HG02852 (cell line): Measurements from ENCODE around the gene MRPL34.

Experiments
- ATAC-seq: cut with Tn5 transposase; IDR thresholded peaks from one replicate; pipeline ENCODE4 v1.9.1; 2021; ENCODE audit warnings: mild to moderate bottlenecking, moderate library complexity; ENCODE audit not compliant: unreplicated experiment

Gene MRPL34

DNA sequence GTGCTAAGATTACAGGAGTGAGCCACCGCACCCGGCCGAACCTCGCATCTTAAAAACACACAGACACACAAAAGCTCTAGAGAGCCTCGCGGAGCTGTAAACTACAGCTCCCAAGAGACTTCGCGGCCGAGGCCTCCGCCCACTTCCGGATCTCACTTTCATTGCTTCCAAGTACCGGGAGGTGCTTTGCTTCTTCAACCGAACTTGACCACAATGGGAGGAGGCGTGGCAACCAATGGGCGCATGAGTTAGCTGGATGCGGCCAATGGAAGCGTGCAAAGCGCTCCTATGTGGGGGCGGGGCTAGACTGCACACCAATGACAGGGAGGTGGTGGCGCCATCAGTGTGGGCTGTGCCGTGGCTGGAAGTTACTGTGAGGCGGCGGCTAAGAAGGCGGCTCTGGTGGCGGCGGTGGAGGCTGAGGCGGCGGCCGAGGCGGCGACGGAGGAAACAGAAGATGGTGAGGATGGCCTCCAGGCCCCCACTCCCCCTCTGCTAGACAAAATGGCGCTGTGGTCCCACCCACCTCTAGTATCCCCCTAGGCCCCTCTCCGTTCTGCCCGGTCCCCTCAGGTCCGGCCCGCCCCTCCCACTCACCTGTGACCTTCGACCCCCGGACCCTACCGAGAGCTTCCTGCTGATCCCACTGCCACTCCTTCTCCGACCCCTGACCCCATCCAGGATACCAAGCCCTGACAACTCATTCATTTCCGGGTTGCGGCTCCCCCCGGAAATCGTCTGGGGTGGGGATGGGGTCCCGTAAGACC, 3.7 kb downstream of the MRPL34 start, which contains the start of gene DDA1:
TSS of gene DDA1 (plus strand) at position 366 of the 767 bp plus-strand sequence. CDS start at position 458, 92 bp downstream.
- peak; percentile 61 for ATAC-seq

DNA sequence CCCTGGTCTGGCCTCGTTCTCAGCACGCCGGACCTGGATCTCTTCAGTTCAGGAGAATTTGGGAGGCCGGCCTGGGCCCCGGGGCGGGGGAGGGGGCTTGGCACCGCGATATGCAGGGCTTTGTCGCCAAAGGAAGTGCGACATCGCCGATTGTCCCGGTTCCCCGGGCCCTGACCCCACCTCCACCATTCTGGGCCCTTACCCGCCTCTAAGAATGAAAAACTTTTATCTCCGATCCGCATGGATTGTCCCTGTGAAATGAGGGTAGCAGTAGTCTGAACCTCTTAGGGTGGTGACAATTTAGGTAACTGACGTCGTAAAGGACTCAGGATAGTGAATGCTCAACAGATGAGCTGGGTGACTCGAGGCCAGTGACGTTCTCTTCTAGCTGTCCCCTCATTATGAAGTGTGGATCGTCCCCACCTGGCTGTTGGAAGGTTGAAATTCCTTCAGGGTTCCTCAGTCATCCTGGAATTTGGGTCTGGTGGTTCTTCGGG, 4.3 kb downstream of the MRPL34 start:
- ATAC-seq, result no peak

DNA sequence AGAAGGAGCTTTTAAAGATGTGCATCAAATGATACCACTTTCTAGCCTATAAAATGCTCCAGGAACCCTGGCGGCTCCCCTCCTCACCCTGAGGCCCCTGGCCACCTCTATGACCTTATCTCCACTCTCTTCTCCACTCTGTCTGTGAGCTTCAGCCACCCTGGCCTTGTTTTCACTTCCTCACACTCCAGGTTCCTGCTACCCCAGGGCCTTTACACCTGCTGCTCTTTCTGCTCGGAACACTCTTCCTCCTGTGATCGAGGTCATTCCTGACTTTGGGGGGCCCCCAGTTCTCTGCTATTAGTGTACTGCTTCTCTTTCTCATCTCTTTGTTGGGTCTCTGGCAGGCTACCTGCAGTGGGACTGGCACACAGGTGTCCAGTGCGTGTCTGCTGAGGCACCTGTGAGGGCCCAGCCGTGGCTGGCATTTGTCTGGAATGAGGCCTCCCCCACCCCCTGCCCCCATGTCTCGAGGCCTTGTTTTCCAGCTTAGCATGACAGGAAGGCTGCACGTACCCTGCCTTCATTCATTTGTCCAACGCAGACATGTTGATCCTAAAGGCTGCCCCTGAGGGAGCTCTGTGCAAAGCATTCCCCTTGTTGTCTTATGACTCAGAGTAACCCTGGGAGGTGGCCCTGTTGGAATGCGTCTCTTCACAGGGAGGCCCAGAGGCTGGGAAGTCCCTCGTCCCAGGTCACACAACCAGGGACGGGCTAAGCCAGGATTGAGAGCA, 6.0 kb downstream of the MRPL34 start:
- no peak for ATAC-seq

DNA sequence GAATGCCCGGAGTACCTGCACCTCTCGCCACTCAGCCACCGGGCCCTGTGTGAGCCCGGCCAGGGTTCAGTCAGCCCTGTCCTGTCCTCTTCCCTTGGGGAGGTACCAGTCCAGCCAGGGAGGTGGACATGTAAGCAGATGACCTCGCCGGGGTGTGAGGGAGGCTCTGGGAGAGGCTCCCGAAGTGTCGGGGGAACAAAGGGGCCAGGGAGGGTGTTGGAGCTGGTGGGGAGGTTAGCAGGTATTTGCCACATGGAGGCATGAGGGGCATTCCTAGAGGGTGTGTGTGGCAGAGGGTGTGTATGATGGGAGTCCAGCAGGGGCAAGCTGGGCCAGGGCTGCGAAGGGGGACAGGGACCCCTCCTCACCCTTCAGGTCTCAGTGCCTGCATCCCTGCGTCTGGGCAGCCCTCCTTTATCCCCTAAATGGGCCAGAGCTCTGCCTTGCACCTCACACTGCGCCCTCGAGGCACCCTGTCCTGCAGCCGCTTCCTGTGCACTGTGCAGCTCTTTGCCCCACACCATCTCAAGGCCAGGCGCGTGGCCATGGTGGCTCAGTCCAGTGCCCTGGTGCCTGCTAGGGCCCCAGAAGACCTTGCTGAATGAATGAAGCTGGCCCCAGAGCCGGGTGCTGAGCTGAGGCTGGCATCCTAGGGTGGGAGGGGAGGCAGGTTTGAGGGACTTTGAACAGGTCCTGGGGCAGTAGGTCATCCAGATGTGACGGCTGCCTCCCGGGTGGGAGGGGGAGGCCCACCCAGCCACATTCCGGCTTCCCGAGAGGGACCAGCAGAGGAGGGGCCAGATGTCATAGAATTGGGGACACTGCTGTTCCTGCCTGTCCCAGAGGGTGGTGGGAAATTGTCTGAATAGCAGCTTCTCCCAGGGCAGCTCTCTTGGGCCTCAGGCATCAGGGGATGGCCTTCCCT, 6.8 kb downstream of the MRPL34 start:
- ATAC-seq, result no peak

DNA sequence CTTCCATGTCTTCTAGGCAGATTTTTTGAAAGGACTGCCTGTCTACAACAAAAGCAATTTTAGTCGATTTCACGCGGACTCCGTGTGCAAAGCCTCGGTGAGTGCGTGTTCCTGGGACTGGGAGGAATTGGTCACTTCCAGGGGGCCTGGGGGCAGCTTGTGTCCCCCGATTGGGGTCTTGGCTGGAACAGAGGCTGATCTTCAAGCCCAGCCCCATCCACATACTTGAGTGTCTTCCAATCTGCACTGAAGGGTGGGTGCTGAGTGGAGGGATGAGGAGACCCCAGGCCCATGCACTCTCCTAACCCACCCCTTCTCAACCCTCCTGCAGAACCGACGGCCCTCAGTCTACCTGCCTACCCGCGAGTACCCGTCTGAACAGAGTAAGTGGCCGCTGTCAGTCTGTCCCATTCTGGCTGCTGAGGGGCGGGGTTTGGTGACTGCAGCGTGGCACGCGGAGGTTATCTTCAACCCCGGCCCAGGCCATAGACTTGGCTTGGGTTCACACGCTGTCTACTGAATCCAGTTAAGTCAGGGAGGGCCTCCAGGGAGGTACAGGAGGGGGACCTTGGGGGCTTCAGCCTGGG, 8.4 kb downstream of the MRPL34 start:
- no peak for ATAC-seq

DNA sequence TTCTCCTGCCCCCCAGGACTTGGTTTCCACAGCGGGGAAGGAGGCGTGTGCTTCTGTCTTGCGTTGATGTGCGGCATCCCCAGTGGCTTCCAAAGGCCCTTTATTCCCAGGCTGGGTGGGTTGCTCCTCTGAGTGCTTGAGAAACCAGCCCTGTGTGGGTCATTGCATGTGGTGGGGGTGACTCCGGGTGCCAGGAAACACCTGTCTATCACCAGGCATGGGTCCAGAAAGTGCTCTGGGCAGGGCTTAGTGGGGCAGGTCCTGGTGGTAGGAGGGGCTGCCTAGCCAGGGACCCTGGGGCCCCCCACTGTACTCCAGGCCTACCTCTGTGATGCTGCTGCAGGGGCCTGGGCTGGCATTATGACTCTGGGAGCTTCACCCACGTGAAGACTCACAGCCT, 13.3 kb downstream of the MRPL34 start:
- ATAC-seq, result no peak

DNA sequence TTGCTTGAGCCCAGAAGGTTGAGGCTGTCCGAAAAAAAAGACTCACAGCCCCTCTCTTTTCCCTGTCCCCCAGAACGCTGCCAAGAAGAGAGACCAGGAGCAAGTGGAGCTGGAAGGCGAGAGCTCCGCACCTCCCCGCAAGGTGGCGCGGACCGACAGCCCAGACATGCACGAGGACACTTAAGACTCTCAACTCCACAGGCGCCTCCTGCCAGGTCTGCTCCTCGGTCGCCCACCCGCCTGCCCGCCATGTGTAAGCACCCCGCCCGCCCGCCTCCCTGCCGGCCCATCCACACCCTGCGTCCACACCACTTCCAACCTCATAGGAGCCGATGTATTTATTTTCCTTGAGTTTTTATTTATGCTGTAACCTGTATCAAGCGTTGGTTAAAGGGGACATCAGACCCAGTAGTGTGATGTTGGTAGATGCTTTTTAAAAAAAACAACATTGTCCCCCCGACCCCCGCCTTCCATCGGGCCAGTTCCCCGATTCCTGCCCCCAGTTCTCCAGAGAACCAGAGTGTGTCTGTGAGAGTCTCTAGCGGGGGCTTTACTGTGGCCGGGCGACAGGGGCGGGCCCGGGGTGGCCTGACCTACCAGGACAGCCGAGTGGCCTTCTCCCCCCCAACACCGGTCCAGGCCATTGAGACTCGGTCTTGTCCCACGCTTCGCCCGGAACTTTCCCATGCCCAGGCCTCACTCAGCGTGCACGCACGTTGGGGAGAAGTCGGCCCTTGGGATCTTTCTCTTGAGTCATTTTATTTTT, 14.0 kb downstream of the MRPL34 start:
- ATAC-seq, result no peak

DNA sequence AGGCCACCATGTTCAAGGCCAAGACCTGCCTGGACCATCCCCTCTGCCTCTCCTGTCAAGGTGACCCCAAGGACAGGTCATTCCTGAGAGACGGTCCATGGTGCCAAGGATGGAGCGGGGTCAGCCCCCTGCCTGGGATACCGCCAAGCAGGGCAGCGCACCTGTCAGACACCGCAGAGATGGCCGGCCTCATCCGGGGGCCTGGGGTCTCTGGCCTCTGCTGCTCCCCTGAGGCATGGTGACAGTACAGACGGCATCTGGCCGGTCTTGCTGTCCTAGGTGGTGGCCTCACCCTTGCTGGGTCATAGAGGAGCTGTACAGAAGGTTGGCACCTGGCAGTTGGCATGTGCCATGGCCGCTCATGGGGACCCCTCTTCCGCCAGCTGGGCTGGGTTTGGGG, 14.8 kb downstream of the MRPL34 start:
- ATAC-seq, result no peak

DNA sequence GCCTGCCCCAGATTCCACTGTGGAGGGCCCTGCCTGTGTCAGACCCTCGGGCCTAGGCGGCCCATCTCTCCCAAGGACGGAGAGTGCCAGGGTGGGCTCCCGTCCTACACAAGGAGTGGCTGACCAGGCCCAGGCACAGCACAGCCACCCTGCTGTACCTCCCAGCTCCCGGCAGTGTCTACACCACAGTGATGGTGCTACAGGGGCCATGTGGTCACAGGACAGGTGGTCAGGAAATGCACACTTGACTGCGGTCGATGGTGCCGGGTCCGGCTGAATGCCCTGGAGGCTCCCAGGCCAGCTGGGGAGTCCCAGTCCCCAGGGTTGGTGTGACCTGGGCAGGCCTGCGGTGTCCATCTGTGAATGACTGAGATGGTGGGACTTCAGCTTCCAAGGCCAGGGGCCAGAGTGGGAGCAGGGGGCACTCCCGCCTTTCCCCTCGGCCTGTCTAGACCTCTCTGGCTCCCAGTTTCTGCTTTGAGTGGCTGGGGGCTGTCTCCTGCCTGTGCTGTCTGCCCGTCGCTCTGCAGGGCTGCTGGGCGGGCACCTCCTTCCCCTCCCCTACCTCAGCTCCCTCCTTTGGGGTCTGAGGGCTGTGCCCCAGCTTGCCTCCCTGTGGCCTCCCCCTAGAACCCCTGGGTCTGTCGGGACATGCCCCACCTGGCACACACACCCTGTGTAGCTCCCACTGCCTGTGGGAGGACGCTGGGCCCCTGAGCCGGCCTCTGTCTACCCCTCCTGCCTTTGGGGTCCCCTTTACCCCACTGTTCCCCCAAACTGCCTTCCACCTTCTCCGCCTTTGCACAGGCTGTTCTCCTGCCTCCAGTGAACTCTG, 16.2 kb downstream of the MRPL34 start:
- ATAC-seq, result no peak

DNA sequence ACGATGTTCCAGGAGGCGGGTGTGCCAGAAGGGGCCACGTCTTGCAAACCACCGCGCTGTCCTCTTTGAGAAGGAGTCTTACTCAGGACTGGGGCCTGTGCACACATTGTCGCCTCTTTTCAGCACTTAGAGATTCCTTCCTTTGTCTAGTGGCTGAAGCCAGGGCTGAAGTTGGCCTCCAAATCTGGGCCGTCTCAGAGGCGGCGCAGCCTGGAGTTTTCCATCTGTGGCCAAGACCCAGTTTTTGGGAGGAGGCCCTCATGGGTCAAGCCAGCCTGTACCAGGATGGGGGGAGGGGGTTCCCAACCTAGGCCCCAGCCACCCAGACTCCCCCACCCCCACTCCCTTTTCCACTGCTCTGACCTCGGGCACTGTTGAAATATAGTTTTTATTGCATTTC, 17.2 kb downstream of the MRPL34 start:
- no peak for ATAC-seq

DNA sequence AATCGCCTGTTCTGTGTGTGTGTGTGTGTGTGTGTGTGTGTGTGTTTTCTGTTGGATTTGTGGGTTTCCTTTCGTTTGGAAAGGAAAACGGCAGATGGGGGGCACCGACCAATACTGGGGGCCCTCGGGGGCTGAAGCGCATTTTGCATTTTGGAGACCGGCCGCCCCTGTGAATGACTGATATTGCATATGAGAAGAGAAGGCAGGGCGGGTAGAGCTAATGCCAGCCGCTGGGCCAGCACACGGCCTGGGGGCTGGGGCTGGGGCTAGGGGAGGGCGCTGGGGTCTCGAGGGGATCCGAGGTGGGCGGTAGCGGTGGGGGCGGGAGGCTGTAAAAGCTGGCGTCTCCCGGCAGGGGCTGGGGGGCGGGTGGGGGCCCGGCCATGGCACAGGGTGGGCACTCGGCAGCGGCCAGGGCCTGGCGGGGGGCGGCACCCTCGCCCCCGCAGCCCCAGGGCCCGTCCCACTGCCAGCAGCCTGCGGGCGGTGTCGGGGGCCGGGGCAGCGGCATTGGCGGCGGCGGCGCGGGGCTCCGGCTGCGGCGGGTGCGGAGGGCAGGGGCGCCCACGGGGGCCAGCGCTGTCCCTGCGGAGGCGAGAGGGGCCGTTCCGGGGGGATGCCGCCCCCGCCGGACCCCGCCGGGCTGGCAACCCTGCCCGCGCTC, 17.8 kb downstream of the MRPL34 start:
- ATAC-seq, result no peak

DNA sequence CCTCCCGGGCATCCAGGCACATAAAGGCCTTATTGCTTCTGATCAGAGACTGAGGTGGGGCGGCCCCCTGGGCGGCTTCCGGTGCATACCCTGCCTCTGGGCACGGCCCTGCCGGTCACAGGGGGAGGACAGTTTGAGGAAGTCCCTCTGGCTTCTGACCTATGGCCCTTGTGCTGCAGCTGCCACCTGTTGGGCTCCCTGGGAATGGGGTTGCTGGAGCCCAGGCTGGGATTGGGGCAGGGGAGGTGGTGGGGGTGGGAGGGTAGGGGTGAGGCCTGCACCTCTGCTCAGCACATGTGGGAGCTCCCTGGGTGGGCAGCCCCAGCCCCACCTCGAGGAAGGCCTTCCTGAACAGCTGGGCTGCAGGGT, 18.3 kb downstream of the MRPL34 start:
- no peak for ATAC-seq

DNA sequence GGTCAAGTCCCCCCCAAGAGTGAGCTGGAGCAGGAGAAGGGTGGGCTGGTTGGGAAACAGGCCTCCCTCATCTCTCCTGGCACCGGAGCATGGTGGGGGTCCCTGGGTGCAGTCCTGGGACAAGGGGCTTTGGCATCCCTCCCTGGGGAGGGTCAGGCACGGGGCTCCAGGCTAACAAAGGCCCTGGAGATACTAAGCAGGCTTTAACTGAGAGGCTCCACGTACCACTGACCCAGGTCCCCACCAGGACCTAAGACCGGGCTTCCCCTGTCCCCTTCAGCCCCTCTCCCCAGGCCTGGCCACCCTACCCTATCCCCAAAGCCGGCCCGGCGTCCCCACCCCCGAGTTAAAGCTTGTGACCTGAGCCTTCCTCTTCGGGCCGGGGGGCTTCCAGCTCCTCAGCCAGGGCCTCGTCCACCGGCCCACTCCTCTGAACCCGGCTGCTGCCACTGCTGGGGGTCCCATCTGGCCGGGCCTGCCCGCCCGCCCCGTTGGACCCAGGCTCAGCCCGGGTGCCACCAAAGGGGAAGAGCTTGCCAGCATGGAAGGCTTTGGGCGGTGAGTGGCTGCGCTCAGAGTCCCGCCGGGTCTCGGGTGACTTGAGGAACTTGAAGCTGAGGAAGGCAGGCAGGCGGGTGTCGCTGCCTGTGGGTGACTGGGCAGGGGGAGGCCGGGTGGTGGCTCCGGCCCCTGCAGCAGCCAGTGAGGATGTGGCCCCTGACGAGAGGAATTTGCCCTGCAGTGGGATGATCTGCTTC, 18.9 kb downstream of the MRPL34 start:
- ATAC-seq, result no peak

DNA sequence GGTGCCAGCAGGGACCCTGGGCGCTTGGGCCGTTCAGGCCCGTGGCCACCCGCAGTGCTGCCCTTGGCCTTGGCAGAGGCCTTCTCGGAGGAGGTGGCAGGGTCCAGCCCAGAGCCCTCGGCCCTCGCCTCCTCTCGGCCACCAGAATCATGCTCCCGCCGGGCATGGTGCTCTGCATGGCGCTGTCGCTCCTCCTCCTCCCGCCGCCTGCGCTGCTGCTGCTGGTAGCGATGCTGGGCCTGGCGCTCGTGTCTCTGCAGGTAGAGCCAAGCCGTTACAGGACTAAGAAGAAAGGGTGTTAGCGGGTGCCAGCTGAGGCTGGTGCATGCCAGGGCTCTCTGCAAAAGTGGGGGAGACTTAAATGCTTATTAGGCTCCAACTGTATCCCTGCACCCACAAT, 19.5 kb downstream of the MRPL34 start:
- ATAC-seq, result no peak

DNA sequence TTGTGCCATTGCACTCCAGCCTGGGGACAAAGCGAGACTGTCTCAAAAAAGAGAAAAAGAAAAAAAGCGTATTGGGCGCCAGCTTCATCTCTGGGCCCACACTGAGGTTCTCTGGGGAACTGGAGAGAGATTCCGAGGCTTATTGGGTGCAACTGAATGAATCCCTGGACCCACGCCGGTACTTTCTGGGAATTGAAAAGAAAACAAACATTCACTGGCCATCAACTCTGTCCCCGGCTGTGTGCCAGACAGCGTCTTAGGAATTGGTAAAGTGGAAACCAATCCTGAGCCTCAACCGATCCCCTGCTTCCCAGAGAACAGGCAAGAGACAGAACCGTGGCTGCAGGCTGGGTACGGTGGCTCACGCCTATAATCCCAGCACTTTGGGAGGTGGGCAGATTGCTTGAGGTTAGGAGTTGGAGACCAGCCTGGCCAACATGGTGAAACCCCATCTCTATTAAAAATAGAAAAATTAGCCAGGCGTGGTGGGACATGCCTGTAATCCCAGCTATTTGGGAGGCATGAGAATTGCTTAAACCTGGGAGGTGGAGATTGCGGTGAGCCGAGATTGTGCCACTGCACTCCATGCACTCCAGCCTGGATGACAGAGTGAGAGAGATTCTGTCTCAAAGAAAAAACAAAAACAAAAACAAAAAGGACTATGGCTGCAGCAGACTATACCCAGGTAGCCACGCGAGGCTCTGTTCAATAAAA, 20.4 kb downstream of the MRPL34 start:
- no peak for ATAC-seq

DNA sequence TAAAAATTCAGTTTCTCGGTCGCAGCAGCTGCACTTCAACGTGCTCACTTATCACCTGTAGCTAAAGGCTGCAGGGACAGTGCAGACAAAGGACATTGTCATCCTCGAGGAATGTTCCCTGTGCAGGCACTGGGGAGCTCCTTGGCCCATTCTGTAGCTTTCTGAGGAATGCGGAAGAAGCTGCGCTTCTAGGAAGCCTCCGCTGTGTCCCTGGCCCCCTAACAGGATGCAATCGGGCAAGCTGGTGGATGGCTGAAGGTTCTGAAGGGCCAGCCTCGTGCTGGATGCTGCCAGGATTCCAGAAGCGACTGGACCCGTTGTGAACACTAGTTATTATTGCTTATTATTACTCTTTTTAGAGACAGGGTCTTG, 20.9 kb downstream of the MRPL34 start:
- ATAC-seq, result no peak

DNA sequence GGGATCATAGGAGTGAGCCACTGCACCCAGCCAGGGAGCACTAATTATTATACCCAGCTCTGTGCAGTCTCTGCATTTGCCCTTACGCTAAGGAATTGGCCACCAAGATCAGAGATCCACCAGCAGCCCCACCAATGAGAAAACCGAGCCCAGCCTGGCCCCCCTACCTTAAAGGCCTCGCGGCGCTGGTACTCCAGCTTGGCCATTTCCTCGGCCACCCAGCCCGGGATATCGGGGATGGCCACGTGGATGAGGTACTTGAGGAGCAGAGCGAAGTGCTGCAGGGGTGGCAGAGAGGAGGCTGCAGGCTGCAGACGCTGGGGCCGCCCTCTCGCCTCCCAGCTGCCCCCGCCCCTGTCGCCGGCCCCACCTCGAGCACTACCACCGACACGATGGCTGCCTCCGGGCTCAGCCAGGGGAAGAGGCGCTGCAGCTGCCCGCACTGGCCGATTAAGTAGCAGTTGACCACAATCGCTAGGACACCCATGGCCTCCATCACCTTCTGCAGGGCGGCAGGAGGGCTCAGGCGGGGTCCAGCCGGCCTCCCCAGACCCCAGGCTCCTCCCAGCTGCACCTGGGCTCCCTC, 21.5 kb downstream of the MRPL34 start:
- ATAC-seq, result no peak
